ENCODE data around the gene ARMS2. TPM values are rescaled to one million over a fixed set of nuclear protein-coding genes. Genes with fewer than 3 reads are reported as not detected.

ARMS2 gene
- total RNA-seq, result not detected
- long read RNA-seq, donor 1, result 0 reads
- long read RNA-seq, donor 2, result 0 reads

GRCh38 chr10:122454603-122455080 lies at the start of gene ARMS2:
TSS of gene ARMS2 (plus strand) at chr10:122454653. CDS start at chr10:122454728, 75 bp downstream.
- intact Hi-C loops (cut with DNase I), result loop anchor here in 1 of 2 donors (1.0 to 10.0 kb wide), 3 partner anchors 48 to 658 kb away; no protein-coding TSS in a partner anchor
- no peak for DNase-seq (ENCODE audit: low spot score)

- intact Hi-C loops (cut with DNase I), result no loop called here
- DNase-seq (ENCODE audit: low spot score), result no peak
These were observed 46.9 kb upstream of the ARMS2 start for GRCh38 chr10:122407375-122408125.

GRCh38 chr10:122413327-122413726 lies 41.1 kb upstream of the ARMS2 start:
- DNase-seq (ENCODE audit: low spot score), result no peak
- intact Hi-C loops (cut with DNase I), result no loop called here

- DNase-seq (ENCODE audit: low spot score), result no peak
- intact Hi-C loops (cut with DNase I), result no loop called here
These were observed 36.8 kb upstream of the ARMS2 start for GRCh38 chr10:122417667-122418066.

GRCh38 chr10:122419016-122419415 lies 35.4 kb upstream of the ARMS2 start:
- intact Hi-C loops (cut with DNase I), result no loop called here

GRCh38 chr10:122419876-122420623 lies 34.4 kb upstream of the ARMS2 start:
- intact Hi-C loops (cut with DNase I), result no loop called here
- no peak for DNase-seq (ENCODE audit: low spot score)

More at GRCh38 chr10:122419016-122419415, 35.4 kb upstream of the ARMS2 start:
- no peak for DNase-seq (ENCODE audit: low spot score)

GRCh38 chr10:122420624-122421007 lies 33.8 kb upstream of the ARMS2 start:
- no peak for DNase-seq (ENCODE audit: low spot score)
- intact Hi-C loops (cut with DNase I), result no loop called here

- no peak for DNase-seq (ENCODE audit: low spot score)
- intact Hi-C loops (cut with DNase I), result no loop called here
These were observed 33.3 kb upstream of the ARMS2 start for GRCh38 chr10:122421054-122421625.

GRCh38 chr10:122421742-122422141 lies 32.7 kb upstream of the ARMS2 start:
- intact Hi-C loops (cut with DNase I), result no loop called here
- no peak for DNase-seq (ENCODE audit: low spot score)

- intact Hi-C loops (cut with DNase I), result no loop called here
- DNase-seq (ENCODE audit: low spot score), result no peak
These were observed 32.0 kb upstream of the ARMS2 start for GRCh38 chr10:122422266-122422989.

GRCh38 chr10:122424059-122424458 lies 30.4 kb upstream of the ARMS2 start:
- intact Hi-C loops (cut with DNase I), result no loop called here
- no peak for DNase-seq (ENCODE audit: low spot score)

- DNase-seq (ENCODE audit: low spot score), result no peak
- intact Hi-C loops (cut with DNase I), result no loop called here
These were observed 27.6 kb upstream of the ARMS2 start for GRCh38 chr10:122426829-122427228.

GRCh38 chr10:122427280-122427679 lies 27.2 kb upstream of the ARMS2 start:
- DNase-seq (ENCODE audit: low spot score), result no peak
- intact Hi-C loops (cut with DNase I), result no loop called here

- intact Hi-C loops (cut with DNase I), result loop anchor here in 1 of 2 donors (5.0 to 10.0 kb wide), 2 partner anchors 91 to 138 kb away; no protein-coding TSS in a partner anchor
- DNase-seq (ENCODE audit: low spot score), result no peak
These were observed 19.1 kb upstream of the ARMS2 start for GRCh38 chr10:122435212-122435827.

- intact Hi-C loops (cut with DNase I), result loop anchor here in 1 of 2 donors (10.0 kb wide), 1 partner anchor 113 kb away; no protein-coding TSS in a partner anchor
- DNase-seq (ENCODE audit: low spot score), result no peak
These were observed 12.5 kb upstream of the ARMS2 start for GRCh38 chr10:122441961-122442360.

GRCh38 chr10:122445469-122445868 lies 9.0 kb upstream of the ARMS2 start:
- intact Hi-C loops (cut with DNase I), result loop anchor here in 1 of 2 donors (10.0 kb wide), 1 partner anchor 109 kb away; no protein-coding TSS in a partner anchor
- DNase-seq (ENCODE audit: low spot score), result no peak

GRCh38 chr10:122445904-122446303 lies 8.5 kb upstream of the ARMS2 start:
- DNase-seq (ENCODE audit: low spot score), result no peak
- intact Hi-C loops (cut with DNase I), result loop anchor here in 1 of 2 donors (10.0 kb wide), 1 partner anchor 109 kb away; no protein-coding TSS in a partner anchor

- DNase-seq (ENCODE audit: low spot score), result no peak
- intact Hi-C loops (cut with DNase I), result loop anchor here in 1 of 2 donors (10.0 kb wide), 1 partner anchor 108 kb away; no protein-coding TSS in a partner anchor
These were observed 7.6 kb upstream of the ARMS2 start for GRCh38 chr10:122446668-122447423.
